HL-60 (cell line): Measurements from ENCODE around the gene VAMP4.

Source experiments
- CTCF ChIP-seq: IDR thresholded peaks from one replicate; pipeline ENCODE4 v1.5.1; 2011; ENCODE audit warnings: low read length, control low read depth, inconsistent platforms; ENCODE audit not compliant: insufficient read depth
- POLR2AphosphoS5 ChIP-seq: IDR thresholded peaks from 2 replicates; pipeline ENCODE4 v1.6.1; 2012; ENCODE audit warnings: low read depth

GRCh38 chr1:171716616-171717015 lies 25.2 kb downstream of the VAMP4 start:
- TF ChIP-seq CTCF = no peak
- TF ChIP-seq POLR2AphosphoS5 = no peak
